ENCODE data around the gene HECA.
A peak's percentile ranks its signal among the peaks of the same experiment; 100 is the strongest.

Gene HECA

GRCh38 chr6:139147628-139148027 lies 12.7 kb downstream of the HECA start:
- Histone ChIP-seq H3K23ac (ENCODE audit: low read depth, low read length, poor library complexity) (no peak overlapping the region), H3K9me3 (replicated peaks in 1 of 2; ENCODE audit: control insufficient read depth in 2 of 2, insufficient read depth in 1 of 2, low read depth in 1 of 2, low read length in 2 of 2) (no peaks in the 10 kb centered on the region), H2BK12ac (ENCODE audit: low read length) (no peak overlapping the region), H3K4me2 (ENCODE audit: insufficient read depth, low read length, poor library complexity, severe bottlenecking) (no peak overlapping the region), H3K4me3 (ENCODE audit: low read length in 2 of 2) (no peak overlapping the region), H3K18ac (ENCODE audit: low read length) (no peak overlapping the region), H3K27me3 (ENCODE audit: control insufficient read depth in 3 of 3, insufficient read depth in 3 of 3, low read depth in 1 of 3, low read length in 3 of 3) (no peaks in the 10 kb centered on the region), H3K4ac (ENCODE audit: low read length) (no peak overlapping the region), H3K9ac (ENCODE audit: low read depth, low read length, poor library complexity) (no peak overlapping the region), H3K14ac (ENCODE audit: low read length) (no peak overlapping the region), H2BK120ac (ENCODE audit: low read depth, low read length) (no peak overlapping the region), H4K91ac (ENCODE audit: low read depth, low read length, poor library complexity) (no peak overlapping the region), H3K4me1 (ENCODE audit: control insufficient read depth in 2 of 2, insufficient read depth in 1 of 2, low read depth in 1 of 2, low read length in 2 of 2) (peaks cover 12% of the 10 kb centered on the region in 2 donors), H3K79me1 (ENCODE audit: low read depth, low read length) (no peaks in the 10 kb centered on the region), H4K8ac (ENCODE audit: low read depth, low read length) (no peak overlapping the region), H3K27ac (replicated peaks; ENCODE audit: low read length) (no peak overlapping the region), H2AFZ (ENCODE audit: low read length) (no peak overlapping the region), H2BK5ac (ENCODE audit: low read length) (no peak overlapping the region), H3K36me3 (replicated peaks in 1 of 2; ENCODE audit: control insufficient read depth in 2 of 2, insufficient read depth in 2 of 2, low read length in 2 of 2) (no peaks in the 10 kb centered on the region), H2AK5ac (ENCODE audit: low read depth, low read length) (no peak overlapping the region), H2BK15ac (ENCODE audit: low read length) (no peak overlapping the region)
- no CpG with 5 or more reads among the region's 4 CpGs for WGBS, 2 donors (ENCODE audit: extremely low coverage in 2 of 2, insufficient read length in 2 of 2, insufficient replicate concordance in 1 of 2)
- no peak for DNase-seq (ENCODE audit: low spot score)

DNA sequence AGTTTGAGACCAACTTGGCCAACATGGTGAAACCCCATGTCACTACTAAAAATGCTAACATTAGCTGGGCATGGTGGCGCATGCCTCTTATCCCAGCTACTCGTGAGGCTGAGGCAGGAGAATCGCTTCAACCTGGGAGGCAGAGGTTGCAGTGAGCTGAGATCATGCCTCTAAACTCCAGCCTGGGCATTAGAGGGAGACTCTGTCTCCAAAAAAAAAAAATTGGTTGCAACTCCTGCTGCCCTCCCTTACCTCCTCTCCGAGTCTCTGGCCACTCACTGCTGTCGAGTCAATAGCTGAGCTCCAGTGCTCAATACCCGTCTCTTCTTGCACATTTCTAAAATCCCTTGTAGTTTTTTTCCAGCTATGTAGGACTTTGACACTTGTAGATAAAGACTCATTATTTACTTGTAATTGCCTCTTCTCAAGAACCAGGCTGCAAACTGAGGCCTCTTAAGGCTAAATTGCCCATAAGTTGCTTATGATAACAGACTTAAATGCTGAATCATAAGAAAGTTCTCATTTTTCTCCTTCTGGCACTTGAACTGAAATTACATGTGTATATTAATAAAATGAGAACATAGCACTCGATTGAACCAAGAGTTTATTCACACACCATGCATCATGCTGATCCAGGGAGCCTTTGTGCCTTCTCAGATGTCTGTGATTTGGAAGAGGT lies 13.8 kb downstream of the HECA start:
- Histone ChIP-seq H3K36me3 (replicated peaks in 1 of 2; ENCODE audit: control insufficient read depth in 2 of 2, insufficient read depth in 2 of 2, low read length in 2 of 2) (no peaks in the 10 kb centered on the region), H3K4me3 (ENCODE audit: low read length in 2 of 2) (no peak overlapping the region), H3K9me3 (replicated peaks in 1 of 2; ENCODE audit: control insufficient read depth in 2 of 2, insufficient read depth in 1 of 2, low read depth in 1 of 2, low read length in 2 of 2) (no peaks in the 10 kb centered on the region), H2BK5ac (ENCODE audit: low read length) (no peak overlapping the region), H3K27ac (replicated peaks; ENCODE audit: low read length) (no peak overlapping the region), H3K4ac (ENCODE audit: low read length) (no peak overlapping the region), H2BK120ac (ENCODE audit: low read depth, low read length) (no peak overlapping the region), H2BK12ac (ENCODE audit: low read length) (no peak overlapping the region), H3K14ac (ENCODE audit: low read length) (no peak overlapping the region), H3K23ac (ENCODE audit: low read depth, low read length, poor library complexity) (no peak overlapping the region), H3K9ac (ENCODE audit: low read depth, low read length, poor library complexity) (no peak overlapping the region), H3K4me1 (ENCODE audit: control insufficient read depth in 2 of 2, insufficient read depth in 1 of 2, low read depth in 1 of 2, low read length in 2 of 2) (peaks cover 12% of the 10 kb centered on the region in 2 donors), H2BK15ac (ENCODE audit: low read length) (no peak overlapping the region), H3K18ac (ENCODE audit: low read length) (no peak overlapping the region), H2AK5ac (ENCODE audit: low read depth, low read length) (no peak overlapping the region), H3K27me3 (ENCODE audit: control insufficient read depth in 3 of 3, insufficient read depth in 3 of 3, low read depth in 1 of 3, low read length in 3 of 3) (no peaks in the 10 kb centered on the region), H2AFZ (ENCODE audit: low read length) (no peak overlapping the region), H3K79me1 (ENCODE audit: low read depth, low read length) (no peaks in the 10 kb centered on the region), H3K4me2 (ENCODE audit: insufficient read depth, low read length, poor library complexity, severe bottlenecking) (no peak overlapping the region), H4K8ac (ENCODE audit: low read depth, low read length) (no peak overlapping the region), H4K91ac (ENCODE audit: low read depth, low read length, poor library complexity) (no peak overlapping the region)
- DNase-seq (ENCODE audit: low spot score) = no peak
- no CpG with 5 or more reads among the region's 7 CpGs for WGBS, 2 donors (ENCODE audit: extremely low coverage in 2 of 2, insufficient read length in 2 of 2, insufficient replicate concordance in 1 of 2)

GRCh38 chr6:139149383-139149782 lies 14.5 kb downstream of the HECA start:
- peak overlapping the region; percentile 32 for H2AFZ ChIP-seq (ENCODE audit: low read length)
- H3K9me3 ChIP-seq (replicated peaks in 1 of 2; ENCODE audit: control insufficient read depth in 2 of 2, insufficient read depth in 1 of 2, low read depth in 1 of 2, low read length in 2 of 2) = no peaks in the 10 kb centered on the region

DNA sequence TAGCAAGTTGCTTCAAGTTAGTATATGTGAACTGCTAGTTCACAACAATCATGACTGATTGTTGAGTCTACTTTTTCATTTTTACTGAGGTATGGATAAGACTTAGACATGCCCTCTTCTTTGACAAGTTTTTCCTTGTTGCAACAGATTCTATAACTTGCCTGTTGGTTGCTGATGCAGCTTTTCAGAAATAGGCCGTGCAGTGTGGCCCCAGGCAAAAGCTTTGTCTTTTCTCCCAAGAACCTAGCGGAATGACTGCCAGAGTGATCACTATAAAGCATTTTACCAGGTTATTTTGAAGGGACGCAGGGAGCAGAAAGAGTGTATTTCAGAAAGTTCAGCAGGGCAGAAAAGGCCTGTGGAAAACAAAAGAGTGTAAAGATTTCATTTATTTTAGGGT lies 16.0 kb downstream of the HECA start:
- Histone ChIP-seq H3K4me1 (ENCODE audit: control insufficient read depth in 2 of 2, insufficient read depth in 1 of 2, low read depth in 1 of 2, low read length in 2 of 2) (peaks cover 9 to 12% of the 10 kb centered on the region in 2 donors), H3K27me3 (ENCODE audit: control insufficient read depth in 3 of 3, insufficient read depth in 3 of 3, low read depth in 1 of 3, low read length in 3 of 3) (no peaks in the 10 kb centered on the region), H4K8ac (ENCODE audit: low read depth, low read length) (no peak overlapping the region), H2AFZ (ENCODE audit: low read length) (peak overlapping the region; percentile 75), H3K27ac (replicated peaks; ENCODE audit: low read length) (peak overlapping the region; percentile 71), H3K9me3 (replicated peaks in 1 of 2; ENCODE audit: control insufficient read depth in 2 of 2, insufficient read depth in 1 of 2, low read depth in 1 of 2, low read length in 2 of 2) (no peaks in the 10 kb centered on the region), H3K14ac (ENCODE audit: low read length) (no peak overlapping the region), H3K79me1 (ENCODE audit: low read depth, low read length) (no peaks in the 10 kb centered on the region), H4K91ac (ENCODE audit: low read depth, low read length, poor library complexity) (no peak overlapping the region), H3K4me3 (ENCODE audit: low read length in 2 of 2) (peak overlapping the region in 1 of 2 donors; percentile 12), H3K9ac (ENCODE audit: low read depth, low read length, poor library complexity) (no peak overlapping the region), H3K4ac (ENCODE audit: low read length) (no peak overlapping the region), H3K4me2 (ENCODE audit: insufficient read depth, low read length, poor library complexity, severe bottlenecking) (no peak overlapping the region), H2BK120ac (ENCODE audit: low read depth, low read length) (no peak overlapping the region), H3K36me3 (replicated peaks in 1 of 2; ENCODE audit: control insufficient read depth in 2 of 2, insufficient read depth in 2 of 2, low read length in 2 of 2) (no peaks in the 10 kb centered on the region), H2AK5ac (ENCODE audit: low read depth, low read length) (no peak overlapping the region), H2BK5ac (ENCODE audit: low read length) (no peak overlapping the region), H3K23ac (ENCODE audit: low read depth, low read length, poor library complexity) (no peak overlapping the region), H2BK12ac (ENCODE audit: low read length) (no peak overlapping the region), H2BK15ac (ENCODE audit: low read length) (no peak overlapping the region), H3K18ac (ENCODE audit: low read length) (no peak overlapping the region)
- WGBS, 2 donors (ENCODE audit: extremely low coverage in 2 of 2, insufficient read length in 2 of 2, insufficient replicate concordance in 1 of 2) = no CpG with 5 or more reads among the region's 3 CpGs
- DNase-seq (ENCODE audit: low spot score) = no peak

More at GRCh38 chr6:139149383-139149782, 14.5 kb downstream of the HECA start:
- Histone ChIP-seq H2AK5ac (ENCODE audit: low read depth, low read length) (no peak overlapping the region), H2BK15ac (ENCODE audit: low read length) (no peak overlapping the region), H3K27ac (replicated peaks; ENCODE audit: low read length) (peak overlapping the region; percentile 14), H3K79me1 (ENCODE audit: low read depth, low read length) (no peaks in the 10 kb centered on the region), H2BK120ac (ENCODE audit: low read depth, low read length) (no peak overlapping the region), H3K14ac (ENCODE audit: low read length) (no peak overlapping the region), H4K91ac (ENCODE audit: low read depth, low read length, poor library complexity) (no peak overlapping the region), H2BK5ac (ENCODE audit: low read length) (no peak overlapping the region), H3K9ac (ENCODE audit: low read depth, low read length, poor library complexity) (no peak overlapping the region), H4K8ac (ENCODE audit: low read depth, low read length) (no peak overlapping the region), H3K36me3 (replicated peaks in 1 of 2; ENCODE audit: control insufficient read depth in 2 of 2, insufficient read depth in 2 of 2, low read length in 2 of 2) (no peaks in the 10 kb centered on the region), H3K4ac (ENCODE audit: low read length) (no peak overlapping the region), H3K18ac (ENCODE audit: low read length) (no peak overlapping the region), H3K23ac (ENCODE audit: low read depth, low read length, poor library complexity) (no peak overlapping the region), H3K4me2 (ENCODE audit: insufficient read depth, low read length, poor library complexity, severe bottlenecking) (no peak overlapping the region), H3K4me3 (ENCODE audit: low read length in 2 of 2) (no peak overlapping the region), H2BK12ac (ENCODE audit: low read length) (no peak overlapping the region), H3K4me1 (ENCODE audit: control insufficient read depth in 2 of 2, insufficient read depth in 1 of 2, low read depth in 1 of 2, low read length in 2 of 2) (peaks cover 12% of the 10 kb centered on the region in 2 donors), H3K27me3 (ENCODE audit: control insufficient read depth in 3 of 3, insufficient read depth in 3 of 3, low read depth in 1 of 3, low read length in 3 of 3) (no peaks in the 10 kb centered on the region)
- WGBS, 2 donors (ENCODE audit: extremely low coverage in 2 of 2, insufficient read length in 2 of 2, insufficient replicate concordance in 1 of 2) = no CpG with 5 or more reads among the region's 5 CpGs
- no peak for DNase-seq (ENCODE audit: low spot score)

Data from neuronal stem cell (in vitro differentiated cells).